Measurements from ENCODE around the gene PRKCH. TPM values are rescaled to one million over a fixed set of nuclear protein-coding genes. Genes with fewer than 3 reads are reported as not detected.

Gene PRKCH
- total and polyA plus RNA-seq, 2 of the 13 experiments (the other 11 are each of a cell fraction or from before 2014, with no cell fraction given): 0.48 to 1.3 TPM

DNA sequence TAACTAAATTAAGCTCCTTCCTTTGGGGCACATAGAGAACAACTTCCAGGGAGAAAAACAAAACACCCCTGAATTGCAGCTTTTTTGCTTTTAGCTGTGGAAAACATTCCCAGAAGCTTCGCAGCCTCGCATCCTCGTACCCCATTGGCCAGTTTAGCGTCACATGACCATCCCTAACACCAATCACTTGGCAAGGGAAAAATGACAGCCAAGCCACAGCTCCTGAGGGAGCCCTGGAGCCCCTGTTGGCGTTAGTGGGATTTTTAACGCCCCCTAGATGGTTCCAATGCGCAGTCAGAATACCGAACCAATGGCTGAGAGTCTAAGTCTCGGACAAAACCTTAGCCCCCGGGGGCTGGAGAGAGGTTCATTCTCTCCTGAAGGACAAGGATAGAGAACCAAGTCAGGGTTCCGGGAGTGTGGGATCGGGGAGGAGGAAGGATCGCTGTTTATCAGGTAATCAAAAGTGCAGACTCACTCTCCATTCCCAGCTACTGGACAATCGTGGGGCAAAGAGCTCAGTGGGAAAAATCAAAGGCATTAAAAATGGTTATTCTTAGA lies 238.3 kb downstream of the PRKCH start (continued):
- TF ChIP-seq, protein P1, sequence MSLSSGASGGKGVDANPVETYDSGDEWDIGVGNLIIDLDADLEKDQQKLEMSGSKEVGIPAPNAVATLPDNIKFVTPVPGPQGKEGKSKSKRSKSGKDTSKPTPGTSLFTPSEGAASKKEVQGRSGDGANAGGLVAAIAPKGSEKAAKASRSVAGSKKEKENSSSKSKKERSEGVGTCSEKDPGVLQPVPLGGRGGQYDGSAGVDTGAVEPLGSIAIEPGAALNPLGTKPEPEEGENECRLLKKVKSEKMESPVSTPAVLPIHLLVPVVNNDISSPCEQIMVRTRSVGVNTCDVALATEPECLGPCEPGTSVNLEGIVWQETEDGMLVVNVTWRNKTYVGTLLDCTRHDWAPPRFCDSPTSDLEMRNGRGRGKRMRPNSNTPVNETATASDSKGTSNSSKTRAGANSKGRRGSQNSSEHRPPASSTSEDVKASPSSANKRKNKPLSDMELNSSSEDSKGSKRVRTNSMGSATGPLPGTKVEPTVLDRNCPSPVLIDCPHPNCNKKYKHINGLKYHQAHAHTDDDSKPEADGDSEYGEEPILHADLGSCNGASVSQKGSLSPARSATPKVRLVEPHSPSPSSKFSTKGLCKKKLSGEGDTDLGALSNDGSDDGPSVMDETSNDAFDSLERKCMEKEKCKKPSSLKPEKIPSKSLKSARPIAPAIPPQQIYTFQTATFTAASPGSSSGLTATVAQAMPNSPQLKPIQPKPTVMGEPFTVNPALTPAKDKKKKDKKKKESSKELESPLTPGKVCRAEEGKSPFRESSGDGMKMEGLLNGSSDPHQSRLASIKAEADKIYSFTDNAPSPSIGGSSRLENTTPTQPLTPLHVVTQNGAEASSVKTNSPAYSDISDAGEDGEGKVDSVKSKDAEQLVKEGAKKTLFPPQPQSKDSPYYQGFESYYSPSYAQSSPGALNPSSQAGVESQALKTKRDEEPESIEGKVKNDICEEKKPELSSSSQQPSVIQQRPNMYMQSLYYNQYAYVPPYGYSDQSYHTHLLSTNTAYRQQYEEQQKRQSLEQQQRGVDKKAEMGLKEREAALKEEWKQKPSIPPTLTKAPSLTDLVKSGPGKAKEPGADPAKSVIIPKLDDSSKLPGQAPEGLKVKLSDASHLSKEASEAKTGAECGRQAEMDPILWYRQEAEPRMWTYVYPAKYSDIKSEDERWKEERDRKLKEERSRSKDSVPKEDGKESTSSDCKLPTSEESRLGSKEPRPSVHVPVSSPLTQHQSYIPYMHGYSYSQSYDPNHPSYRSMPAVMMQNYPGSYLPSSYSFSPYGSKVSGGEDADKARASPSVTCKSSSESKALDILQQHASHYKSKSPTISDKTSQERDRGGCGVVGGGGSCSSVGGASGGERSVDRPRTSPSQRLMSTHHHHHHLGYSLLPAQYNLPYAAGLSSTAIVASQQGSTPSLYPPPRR (CRISPR knock-in tag; IDR thresholded peaks at IDR 0.05; ENCODE audit: borderline replicate concordance): no peak
- TF ChIP-seq SMARCC2 (IDR thresholded peaks at IDR 0.05) (no peak), DPF2 (CRISPR knock-in tag; IDR thresholded peaks at IDR 0.05; ENCODE audit: borderline replicate concordance, low read depth) (no peak), SNAPC5 (CRISPR knock-in tag; IDR thresholded peaks at IDR 0.05; ENCODE audit: borderline replicate concordance) (no peak), PRDM4 (CRISPR knock-in tag; IDR thresholded peaks at IDR 0.05; ENCODE audit: borderline replicate concordance) (no peak), RBFOX2 (IDR thresholded peaks at IDR 0.05; ENCODE audit: low read depth, low read length) (no peak), SUZ12 (IDR thresholded peaks at IDR 0.05; ENCODE audit: low read depth, low read length) (no peak), GTF2F1 (IDR thresholded peaks at IDR 0.05; ENCODE audit: low read length) (0 out of 2 replicates have a peak, but pooled peaks have one; percentile 65), YY1 (IDR thresholded peaks at IDR 0.05; ENCODE audit: insufficient read depth, insufficient replicate concordance, low read depth, low read length) (peak; percentile 60), HNRNPLL (IDR thresholded peaks at IDR 0.05; ENCODE audit: low read depth, low read length, poor library complexity, severe bottlenecking) (no peak), HOXD1 (CRISPR knock-in tag; IDR thresholded peaks at IDR 0.05) (no peak)
- TF ChIP-seq, protein P2, sequence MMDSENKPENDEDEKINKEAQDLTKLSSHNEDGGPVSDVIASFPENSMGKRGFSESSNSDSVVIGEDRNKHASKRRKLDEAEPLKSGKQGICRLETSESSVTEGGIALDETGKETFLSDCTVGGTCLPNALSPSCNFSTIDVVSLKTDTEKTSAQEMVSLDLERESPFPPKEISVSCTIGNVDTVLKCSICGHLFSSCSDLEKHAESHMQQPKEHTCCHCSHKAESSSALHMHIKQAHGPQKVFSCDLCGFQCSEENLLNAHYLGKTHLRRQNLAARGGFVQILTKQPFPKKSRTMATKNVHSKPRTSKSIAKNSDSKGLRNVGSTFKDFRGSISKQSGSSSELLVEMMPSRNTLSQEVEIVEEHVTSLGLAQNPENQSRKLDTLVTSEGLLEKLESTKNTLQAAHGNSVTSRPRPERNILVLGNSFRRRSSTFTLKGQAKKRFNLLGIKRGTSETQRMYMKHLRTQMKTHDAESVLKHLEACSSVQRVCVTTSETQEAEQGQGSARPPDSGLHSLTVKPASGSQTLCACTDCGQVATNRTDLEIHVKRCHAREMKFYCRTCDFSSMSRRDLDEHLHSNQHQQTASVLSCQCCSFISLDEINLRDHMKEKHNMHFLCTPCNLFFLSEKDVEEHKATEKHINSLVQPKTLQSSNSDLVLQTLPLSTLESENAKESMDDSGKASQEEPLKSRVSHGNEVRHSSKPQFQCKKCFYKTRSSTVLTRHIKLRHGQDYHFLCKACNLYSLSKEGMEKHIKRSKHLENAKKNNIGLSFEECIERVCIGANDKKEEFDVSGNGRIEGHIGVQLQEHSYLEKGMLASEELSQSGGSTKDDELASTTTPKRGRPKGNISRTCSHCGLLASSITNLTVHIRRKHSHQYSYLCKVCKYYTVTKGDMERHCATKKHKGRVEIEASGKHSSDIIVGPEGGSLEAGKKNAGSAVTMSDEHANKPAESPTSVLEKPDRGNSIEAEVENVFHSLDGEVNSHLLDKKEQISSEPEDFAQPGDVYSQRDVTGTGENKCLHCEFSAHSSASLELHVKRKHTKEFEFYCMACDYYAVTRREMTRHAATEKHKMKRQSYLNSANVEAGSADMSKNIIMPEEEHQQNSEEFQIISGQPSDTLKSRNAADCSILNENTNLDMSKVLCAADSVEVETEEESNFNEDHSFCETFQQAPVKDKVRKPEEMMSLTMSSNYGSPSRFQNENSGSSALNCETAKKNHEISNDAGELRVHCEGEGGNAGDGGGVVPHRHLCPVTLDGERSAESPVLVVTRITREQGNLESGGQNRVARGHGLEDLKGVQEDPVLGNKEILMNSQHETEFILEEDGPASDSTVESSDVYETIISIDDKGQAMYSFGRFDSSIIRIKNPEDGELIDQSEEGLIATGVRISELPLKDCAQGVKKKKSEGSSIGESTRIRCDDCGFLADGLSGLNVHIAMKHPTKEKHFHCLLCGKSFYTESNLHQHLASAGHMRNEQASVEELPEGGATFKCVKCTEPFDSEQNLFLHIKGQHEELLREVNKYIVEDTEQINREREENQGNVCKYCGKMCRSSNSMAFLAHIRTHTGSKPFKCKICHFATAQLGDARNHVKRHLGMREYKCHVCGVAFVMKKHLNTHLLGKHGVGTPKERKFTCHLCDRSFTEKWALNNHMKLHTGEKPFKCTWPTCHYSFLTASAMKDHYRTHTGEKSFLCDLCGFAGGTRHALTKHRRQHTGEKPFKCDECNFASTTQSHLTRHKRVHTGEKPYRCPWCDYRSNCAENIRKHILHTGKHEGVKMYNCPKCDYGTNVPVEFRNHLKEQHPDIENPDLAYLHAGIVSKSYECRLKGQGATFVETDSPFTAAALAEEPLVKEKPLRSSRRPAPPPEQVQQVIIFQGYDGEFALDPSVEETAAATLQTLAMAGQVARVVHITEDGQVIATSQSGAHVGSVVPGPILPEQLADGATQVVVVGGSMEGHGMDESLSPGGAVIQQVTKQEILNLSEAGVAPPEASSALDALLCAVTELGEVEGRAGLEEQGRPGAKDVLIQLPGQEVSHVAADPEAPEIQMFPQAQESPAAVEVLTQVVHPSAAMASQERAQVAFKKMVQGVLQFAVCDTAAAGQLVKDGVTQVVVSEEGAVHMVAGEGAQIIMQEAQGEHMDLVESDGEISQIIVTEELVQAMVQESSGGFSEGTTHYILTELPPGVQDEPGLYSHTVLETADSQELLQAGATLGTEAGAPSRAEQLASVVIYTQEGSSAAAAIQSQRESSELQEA (CRISPR knock-in tag; IDR thresholded peaks at IDR 0.05; ENCODE audit: not compliant biosample characterization): no peak
